HepG2 (cell line): ENCODE data around the gene RPS19. TPM values are rescaled to one million over a fixed set of nuclear protein-coding genes. Genes with fewer than 3 reads are reported as not detected.

Source experiments
- CBFB ChIP-seq: sonication (generic); formaldehyde crosslinking; IDR thresholded peaks from 2 replicates; pipeline ENCODE4 v1.4.0; 2020; ENCODE audit warnings: missing genetic modification reagents
- CBX5 ChIP-seq: sonication (generic); formaldehyde crosslinking; IDR thresholded peaks from 2 replicates; pipeline ENCODE4 v1.4.0; 2020; ENCODE audit warnings: missing genetic modification reagents, borderline replicate concordance
- CC2D1A ChIP-seq: sonication (generic); formaldehyde crosslinking; IDR thresholded peaks from 2 replicates; pipeline ENCODE4 v1.8.1; 2023; ENCODE audit warnings: mild to moderate bottlenecking, missing genetic modification reagents
- EP300 ChIP-seq, 3 experiments: sonication (generic) in 1 of 3; formaldehyde crosslinking in 1 of 3; IDR thresholded peaks; 2 replicates each; pipeline versions ENCODE4 v1.5.1 to v1.6.1; 2011 to 2020; ENCODE audit warnings: low read depth in 2 of 3, low read length in 2 of 3, borderline replicate concordance in 1 of 3, improper control_type of control experiment in 1 of 3, mild to moderate bottlenecking in 1 of 3, missing genetic modification reagents in 1 of 3, moderate library complexity in 1 of 3
- ESRRA ChIP-seq: sonication (generic); formaldehyde crosslinking; IDR thresholded peaks from 2 replicates; pipeline ENCODE4 v1.5.1; 2020; ENCODE audit warnings: mild to moderate bottlenecking, low read depth, missing genetic modification reagents
- IRF2 ChIP-seq: IDR thresholded peaks from 2 replicates; pipeline ENCODE4 v1.6.1; 2018; ENCODE audit warnings: missing genetic modification reagents, missing compliant biosample characterization
- KDM3A ChIP-seq: IDR thresholded peaks from 2 replicates; pipeline ENCODE4 v1.6.1; 2018; ENCODE audit warnings: low read depth, missing compliant biosample characterization
- KLF12 ChIP-seq: sonication (generic); formaldehyde crosslinking; IDR thresholded peaks from 2 replicates; pipeline ENCODE4 v1.4.0; 2020; ENCODE audit warnings: missing genetic modification reagents, borderline replicate concordance
- MED1 ChIP-seq: sonication (generic); formaldehyde crosslinking; IDR thresholded peaks from 2 replicates; pipeline ENCODE4 v1.4.0; 2020; ENCODE audit warnings: missing genetic modification reagents
- MYC ChIP-seq: sonication (generic); formaldehyde crosslinking; IDR thresholded peaks from 2 replicates; pipeline ENCODE4 v1.9.0; 2021; ENCODE audit warnings: missing genetic modification reagents, borderline replicate concordance
- POLR2G ChIP-seq: fragments of 200-400 bp; formaldehyde crosslinking; IDR thresholded peaks from 2 replicates; pipeline ENCODE4 v1.6.1; 2018; ENCODE audit warnings: mild to moderate bottlenecking, low read depth, low read length, moderate library complexity
- RAD21 ChIP-seq: fragments of 450-650 bp; formaldehyde crosslinking; IDR thresholded peaks from 2 replicates; pipeline ENCODE4 v1.5.0; 2020; ENCODE audit warnings: mild to moderate bottlenecking
- REL ChIP-seq: sonication (generic); formaldehyde crosslinking; conservative IDR thresholded peaks from 2 replicates; pipeline ENCODE4 v1.8.0; 2022; ENCODE audit warnings: mild to moderate bottlenecking, missing genetic modification reagents, moderate library complexity
- SMARCE1 ChIP-seq: fragments of 450-650 bp; IDR thresholded peaks from 2 replicates; pipeline ENCODE4 v1.6.1; 2017; ENCODE audit warnings: borderline replicate concordance
- SRY ChIP-seq: sonication (generic); formaldehyde crosslinking; IDR thresholded peaks from 2 replicates; pipeline ENCODE4 v1.8.0; 2022; ENCODE audit warnings: mild to moderate bottlenecking, missing genetic modification reagents
- STAT5B ChIP-seq: sonication (generic); formaldehyde crosslinking; IDR thresholded peaks from 2 replicates; pipeline ENCODE4 v1.4.0; 2020; ENCODE audit warnings: missing genetic modification reagents
- TARDBP ChIP-seq: sonication (generic); formaldehyde crosslinking; IDR thresholded peaks from 2 replicates; pipeline ENCODE4 v1.8.0; 2022; ENCODE audit warnings: mild to moderate bottlenecking, missing genetic modification reagents
- TBP ChIP-seq: sonication (generic); formaldehyde crosslinking; IDR thresholded peaks from 2 replicates; pipeline ENCODE4 v1.5.0; 2020; ENCODE audit warnings: missing genetic modification reagents
- ZFAT ChIP-seq: sonication (generic); formaldehyde crosslinking; conservative IDR thresholded peaks from 2 replicates; pipeline ENCODE4 v1.8.1; 2023; ENCODE audit warnings: missing genetic modification reagents, inconsistent platforms
- ZKSCAN1 ChIP-seq: fragments of 150-350 bp; IDR thresholded peaks from 2 replicates; pipeline ENCODE4 v1.6.1; 2014; ENCODE audit warnings: low read length
- ZKSCAN8 ChIP-seq: IDR thresholded peaks from 2 replicates; pipeline ENCODE4 v1.6.1; 2016; ENCODE audit warnings: borderline replicate concordance, missing genetic modification reagents, missing compliant biosample characterization
- ZNF253 ChIP-seq: sonication (generic); formaldehyde crosslinking; IDR thresholded peaks from 2 replicates; pipeline ENCODE4 v1.8.0; 2022; ENCODE audit warnings: mild to moderate bottlenecking, missing genetic modification reagents, borderline replicate concordance
- ZNF446 ChIP-seq: sonication (generic); formaldehyde crosslinking; IDR thresholded peaks from 2 replicates; pipeline ENCODE4 v1.5.0; 2020; ENCODE audit warnings: mild to moderate bottlenecking, missing genetic modification reagents
- ZNF780A ChIP-seq: sonication (generic); formaldehyde crosslinking; IDR thresholded peaks from 2 replicates; pipeline ENCODE4 v1.8.0; 2022; ENCODE audit warnings: mild to moderate bottlenecking, missing genetic modification reagents, moderate library complexity
- ZNF816 ChIP-seq: sonication (generic); formaldehyde crosslinking; IDR thresholded peaks from 2 replicates; pipeline ENCODE4 v1.8.0; 2022; ENCODE audit warnings: missing genetic modification reagents, mild to moderate bottlenecking, borderline replicate concordance
- ZSCAN29 ChIP-seq: sonication (generic); formaldehyde crosslinking; conservative IDR thresholded peaks from 2 replicates; pipeline ENCODE4 v1.4.0; 2020; ENCODE audit warnings: mild to moderate bottlenecking, missing genetic modification reagents
- polyA plus RNA-seq, 8 experiments: library from polyadenylated mRNA; depleted of rRNA in 3 of 8; stranded (reverse) in 7 of 8; unstranded in 1 of 8; fragments of >200 nt; fragmentation: Illumina TruSeq in 4 of 8; extraction: Trizol in 4 of 8; gene quantifications; 2 replicates each; pipeline versions ENCODE4 v1.2.1 to v1.2.3, GENCODE V29; 2011 to 2016; ENCODE audit warnings: low read depth in 4 of 8, missing spikeins in 1 of 8, mixed read lengths in 1 of 8; ENCODE audit not compliant: insufficient read depth in 1 of 8
- total RNA-seq, 5 experiments: library from RNA; depleted of rRNA; stranded (reverse); fragments of >200 nt; fragmentation: Illumina TruSeq; extraction: Trizol; gene quantifications; 2 replicates each; pipeline ENCODE4 v1.2.3, GENCODE V29; 2016; ENCODE audit warnings: low read depth in 1 of 5
- TF ChIP-seq, protein P1 (sequence below): sonication (generic); formaldehyde crosslinking; IDR thresholded peaks from 2 replicates; pipeline ENCODE4 v1.8.1; 2022; ENCODE audit warnings: low read depth, mild to moderate bottlenecking, missing genetic modification reagents
- TF ChIP-seq, protein P2 (sequence below): sonication (generic); IDR thresholded peaks from 2 replicates; pipeline ENCODE4 v1.6.1; 2016; ENCODE audit warnings: low read depth, borderline replicate concordance
- TF ChIP-seq, protein P3 (sequence below): sonication (generic); formaldehyde crosslinking; IDR thresholded peaks from 2 replicates; pipeline ENCODE4 v1.5.1; 2020; ENCODE audit warnings: missing genetic modification reagents, mild to moderate bottlenecking, borderline replicate concordance

The RPS19 gene
- total and polyA plus RNA-seq, 2 of the 13 experiments (the other 11 are each of a cell fraction or from before 2014, with no cell fraction given): 1,983 to 4,758 TPM

DNA sequence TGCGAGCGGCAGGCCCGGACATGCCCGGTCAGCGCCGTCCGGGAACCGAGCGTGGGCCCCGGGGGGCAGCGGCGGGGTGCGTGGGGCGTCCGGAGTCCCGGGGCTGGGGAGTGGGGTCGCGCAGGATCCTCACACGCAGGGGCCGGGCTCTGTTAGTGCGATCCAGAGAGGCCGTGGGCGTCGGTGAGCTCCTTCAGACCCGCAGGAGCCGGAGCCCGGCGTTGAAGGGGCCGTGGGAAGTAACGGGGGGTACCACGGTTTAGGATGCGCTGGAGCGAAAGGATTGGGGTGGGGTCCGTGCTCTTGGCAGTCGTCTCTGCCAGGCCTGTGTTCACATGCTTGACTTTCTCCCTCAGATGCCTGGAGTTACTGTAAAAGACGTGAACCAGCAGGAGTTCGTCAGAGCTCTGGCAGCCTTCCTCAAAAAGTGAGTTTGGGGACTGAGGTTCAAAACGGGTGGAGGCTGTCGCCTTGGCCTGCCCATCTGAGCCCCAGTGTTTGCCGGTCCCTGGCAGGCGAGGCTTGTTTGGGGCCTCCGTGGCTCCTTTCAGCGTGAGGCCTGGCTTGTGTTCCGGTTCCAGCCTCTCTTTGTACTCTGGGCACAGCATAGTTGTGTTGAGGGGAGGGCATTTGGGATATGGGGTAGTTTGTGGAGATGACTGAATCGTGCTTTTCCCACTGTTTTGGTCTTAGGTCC is 512 bp downstream of the RPS19 start (continued):
- no peak for TF ChIP-seq STAT5B (CRISPR knock-in tag)
- TF ChIP-seq ZKSCAN8 (CRISPR knock-in tag): no peak
- TF ChIP-seq, protein P1, sequence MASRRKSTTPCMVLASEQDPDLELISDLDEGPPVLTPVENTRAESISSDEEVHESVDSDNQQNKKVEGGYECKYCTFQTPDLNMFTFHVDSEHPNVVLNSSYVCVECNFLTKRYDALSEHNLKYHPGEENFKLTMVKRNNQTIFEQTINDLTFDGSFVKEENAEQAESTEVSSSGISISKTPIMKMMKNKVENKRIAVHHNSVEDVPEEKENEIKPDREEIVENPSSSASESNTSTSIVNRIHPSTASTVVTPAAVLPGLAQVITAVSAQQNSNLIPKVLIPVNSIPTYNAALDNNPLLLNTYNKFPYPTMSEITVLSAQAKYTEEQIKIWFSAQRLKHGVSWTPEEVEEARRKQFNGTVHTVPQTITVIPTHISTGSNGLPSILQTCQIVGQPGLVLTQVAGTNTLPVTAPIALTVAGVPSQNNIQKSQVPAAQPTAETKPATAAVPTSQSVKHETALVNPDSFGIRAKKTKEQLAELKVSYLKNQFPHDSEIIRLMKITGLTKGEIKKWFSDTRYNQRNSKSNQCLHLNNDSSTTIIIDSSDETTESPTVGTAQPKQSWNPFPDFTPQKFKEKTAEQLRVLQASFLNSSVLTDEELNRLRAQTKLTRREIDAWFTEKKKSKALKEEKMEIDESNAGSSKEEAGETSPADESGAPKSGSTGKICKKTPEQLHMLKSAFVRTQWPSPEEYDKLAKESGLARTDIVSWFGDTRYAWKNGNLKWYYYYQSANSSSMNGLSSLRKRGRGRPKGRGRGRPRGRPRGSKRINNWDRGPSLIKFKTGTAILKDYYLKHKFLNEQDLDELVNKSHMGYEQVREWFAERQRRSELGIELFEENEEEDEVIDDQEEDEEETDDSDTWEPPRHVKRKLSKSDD: no peak; the same call in 1 of the 2 replicates
- no peak for TF ChIP-seq RAD21
- no peak for TF ChIP-seq MYC
- no peak for TF ChIP-seq ZNF780A
- TF ChIP-seq CBX5 (CRISPR knock-in tag): no peak
- TF ChIP-seq REL (CRISPR knock-in tag): no peak
- TF ChIP-seq, protein P2, sequence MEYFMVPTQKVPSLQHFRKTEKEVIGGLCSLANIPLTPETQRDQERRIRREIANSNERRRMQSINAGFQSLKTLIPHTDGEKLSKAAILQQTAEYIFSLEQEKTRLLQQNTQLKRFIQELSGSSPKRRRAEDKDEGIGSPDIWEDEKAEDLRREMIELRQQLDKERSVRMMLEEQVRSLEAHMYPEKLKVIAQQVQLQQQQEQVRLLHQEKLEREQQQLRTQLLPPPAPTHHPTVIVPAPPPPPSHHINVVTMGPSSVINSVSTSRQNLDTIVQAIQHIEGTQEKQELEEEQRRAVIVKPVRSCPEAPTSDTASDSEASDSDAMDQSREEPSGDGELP: no peak
- no peak for TF ChIP-seq ZNF446 (CRISPR knock-in tag)
- TF ChIP-seq ZNF253 (CRISPR knock-in tag): no peak
- TF ChIP-seq ESRRA (CRISPR knock-in tag): no peak
- no peak for TF ChIP-seq MED1
- no peak for TF ChIP-seq EP300 (IDR thresholded peaks at IDR 0.05; ENCODE audit: low read depth in 2 of 2, low read length in 2 of 2)
- TF ChIP-seq EP300 (CRISPR knock-in tag; IDR thresholded peaks at IDR 0.05; ENCODE audit: borderline replicate concordance): 0 out of 2 replicates have a peak, but pooled peaks have one; percentile 16
- TF ChIP-seq TBP (CRISPR knock-in tag): no peak
- TF ChIP-seq ZKSCAN1: no peak
- TF ChIP-seq CBFB (CRISPR knock-in tag): no peak
- no peak for TF ChIP-seq ZFAT (CRISPR knock-in tag)
- no peak for TF ChIP-seq KLF12 (CRISPR knock-in tag)
- no peak for TF ChIP-seq ZSCAN29 (CRISPR knock-in tag)
- no peak for TF ChIP-seq TARDBP (CRISPR knock-in tag)
- no peak for TF ChIP-seq POLR2G
- TF ChIP-seq ZNF816: no peak
- no peak for TF ChIP-seq SMARCE1
- TF ChIP-seq SRY (CRISPR knock-in tag): no peak
- no peak for TF ChIP-seq IRF2 (CRISPR knock-in tag)
- TF ChIP-seq, protein P3, sequence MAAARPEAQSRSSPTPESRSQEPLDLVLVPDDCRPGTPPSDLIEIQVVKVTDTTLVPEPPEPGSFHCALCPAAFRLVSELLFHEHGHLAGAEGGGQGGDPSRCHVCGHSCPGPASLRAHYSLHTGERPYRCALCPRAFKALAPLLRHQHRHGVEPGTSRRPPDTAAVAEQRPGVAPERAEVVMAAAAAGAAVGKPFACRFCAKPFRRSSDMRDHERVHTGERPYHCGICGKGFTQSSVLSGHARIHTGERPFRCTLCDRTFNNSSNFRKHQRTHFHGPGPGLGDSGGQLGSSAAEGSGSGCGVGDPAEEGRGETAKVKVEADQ: 0 out of 2 replicates have a peak, but pooled peaks have one; percentile 6
- no peak for TF ChIP-seq KDM3A
- TF ChIP-seq CC2D1A (CRISPR knock-in tag): no peak
